ENCODE measurements around the gene E2F1. TPM values are rescaled to one million over a fixed set of nuclear protein-coding genes. Genes with fewer than 3 reads are reported as not detected.
A peak's percentile ranks its signal among the peaks of the same experiment; 100 is the strongest.

E2F1 gene
- total RNA-seq, 1 experiment from 2014 or later = 44.1 TPM

DNA sequence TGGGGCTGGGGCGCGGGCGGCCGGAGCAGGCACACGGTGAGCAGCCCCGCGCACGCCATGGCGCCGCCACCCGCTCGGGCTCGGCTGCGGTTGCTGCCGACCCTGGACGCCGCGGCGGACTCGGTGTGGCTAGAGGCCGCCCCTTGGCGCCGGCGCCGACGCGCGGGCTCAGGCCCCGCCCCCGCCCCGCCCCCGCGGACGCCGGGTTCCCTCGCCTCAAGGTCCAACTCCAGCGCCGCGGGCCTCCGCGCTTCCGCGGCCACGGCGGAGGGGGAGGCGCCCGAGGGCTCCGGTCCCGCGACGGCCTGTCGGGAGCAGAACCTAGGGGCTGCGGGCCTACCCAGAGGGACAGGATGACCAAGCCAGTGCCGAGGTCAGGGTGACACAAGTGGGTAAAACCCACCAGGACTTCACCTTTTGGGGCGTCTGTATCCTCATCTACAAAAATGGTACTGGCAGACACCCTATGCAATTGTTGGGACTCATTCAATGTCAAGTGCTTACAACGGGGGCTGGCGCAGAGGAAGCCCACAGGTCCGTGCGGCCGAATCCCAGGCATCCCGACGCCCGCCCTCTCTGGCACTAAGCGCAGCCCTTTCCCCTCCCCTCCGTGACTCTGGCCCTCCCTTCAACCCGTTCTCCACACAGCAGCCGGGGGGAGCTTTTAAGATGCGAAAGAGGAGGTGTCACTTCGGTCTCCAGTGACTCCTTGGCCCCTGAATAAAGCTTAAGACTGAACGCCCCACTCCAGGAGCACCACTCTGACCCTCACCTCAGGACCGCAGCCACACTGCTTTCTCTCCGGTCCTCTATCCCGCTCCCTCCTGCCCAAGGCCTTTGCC lies 11.7 kb downstream of the E2F1 start, which contains the start of gene NECAB3:
NECAB3 (minus strand) TSS at position 135 of the 842 bp plus-strand sequence; CDS start at position 59, 76 bp downstream.
- in situ Hi-C loops (cut with HindIII; ENCODE audit: low sequenced_read_pairs) = no loop called here

DNA sequence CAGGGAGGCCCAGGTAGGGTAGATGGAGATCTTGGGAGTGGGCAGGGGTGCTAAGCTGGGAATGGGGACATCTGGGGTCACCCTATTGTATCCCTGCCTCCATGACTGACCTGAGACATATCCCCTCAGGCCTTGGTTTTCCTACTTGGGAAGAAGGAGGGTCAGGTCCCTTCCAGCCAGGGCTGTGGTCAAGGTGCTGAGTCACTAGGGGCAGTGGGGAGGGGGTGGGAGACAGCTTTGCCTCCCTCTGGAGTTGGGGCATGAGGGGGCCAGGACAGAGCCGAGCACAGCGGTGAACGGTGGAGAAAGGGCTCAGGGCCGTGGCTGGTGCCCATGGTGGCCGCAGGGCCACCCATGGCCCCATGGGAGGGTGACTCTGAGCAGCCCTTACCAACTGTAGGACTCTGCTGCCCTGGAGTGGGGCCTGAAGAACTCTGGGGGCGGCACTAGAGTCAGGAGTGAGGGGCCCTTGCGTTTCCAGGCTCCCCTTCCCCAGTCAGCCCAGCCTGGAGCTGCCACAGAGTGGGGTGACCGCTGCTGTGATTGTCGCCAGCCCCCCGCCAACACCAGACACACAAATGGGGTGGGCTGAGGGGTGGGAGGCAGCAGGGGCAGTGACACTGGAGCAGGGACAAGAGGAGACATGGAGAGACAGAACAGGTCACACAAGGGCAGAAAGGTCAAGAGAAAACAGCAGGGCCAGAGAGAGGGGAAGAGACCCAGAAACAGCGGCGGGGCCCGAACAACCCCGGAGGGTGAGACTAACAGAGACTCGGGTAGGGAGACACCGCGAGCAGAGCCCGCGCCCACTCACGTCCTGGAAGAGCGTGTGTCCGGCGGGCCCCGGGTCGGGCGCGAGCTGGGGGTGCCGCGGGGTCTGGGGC lies 12.5 kb downstream of the E2F1 start:
- in situ Hi-C loops (cut with HindIII; ENCODE audit: low sequenced_read_pairs) = no loop called here
- DNase-seq (ENCODE audit: low spot score) = no peak

More for the DNA sequence above, 11.7 kb downstream of the E2F1 start, which contains the start of gene NECAB3:
- DNase-seq (ENCODE audit: low spot score) = peak; percentile 57

DNA sequence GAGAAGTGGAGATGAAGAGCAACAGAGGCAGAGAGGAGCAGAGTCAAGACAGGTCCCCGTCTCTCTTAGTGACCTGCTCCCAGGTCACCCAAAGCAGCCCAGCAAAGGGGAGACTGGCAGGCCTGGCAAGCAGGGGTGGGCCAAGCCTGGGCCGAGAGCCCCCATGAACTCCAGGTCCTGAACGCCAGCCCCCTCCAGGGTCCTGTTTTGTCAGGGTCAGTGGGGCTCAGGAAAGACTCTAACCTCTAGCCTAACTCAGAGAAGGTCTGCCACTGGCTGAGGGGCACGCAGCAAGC lies 13.1 kb downstream of the E2F1 start:
- DNase-seq (ENCODE audit: low spot score) = no peak
- in situ Hi-C loops (cut with HindIII; ENCODE audit: low sequenced_read_pairs) = no loop called here

DNA sequence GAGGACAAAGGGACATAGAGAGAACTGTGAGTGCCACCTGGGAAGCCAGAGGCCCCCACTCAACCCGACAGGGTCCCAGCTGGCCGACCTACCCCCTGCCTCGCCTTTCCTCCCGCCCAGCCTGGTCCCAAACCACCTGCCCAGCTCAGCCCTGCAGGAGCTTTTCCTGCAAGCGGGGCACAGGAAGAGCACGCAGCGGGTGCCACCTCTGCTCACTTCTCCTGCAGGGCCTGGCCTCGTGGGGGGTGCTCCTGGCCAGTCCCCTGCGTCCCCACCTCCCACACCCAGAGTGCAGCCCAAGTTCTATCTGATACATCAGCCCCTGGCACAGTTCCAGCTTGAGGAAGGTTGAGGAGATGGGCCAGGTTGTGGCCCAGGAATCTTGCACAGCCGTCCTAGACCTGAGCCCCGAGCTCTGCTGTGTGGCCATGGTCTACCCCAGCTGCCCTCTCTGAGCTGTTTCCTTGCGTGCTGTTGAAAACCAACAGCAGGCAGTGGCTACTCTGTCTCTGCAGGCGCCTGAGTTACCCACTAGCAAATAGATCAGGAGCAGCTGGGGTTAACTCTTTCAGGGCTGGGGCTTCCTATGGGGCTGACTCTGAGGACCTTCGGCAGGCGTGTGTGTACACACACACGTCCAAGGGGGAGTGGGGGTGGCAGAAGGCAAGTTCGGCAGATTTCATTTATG lies 13.6 kb downstream of the E2F1 start:
- in situ Hi-C loops (cut with HindIII; ENCODE audit: low sequenced_read_pairs) = no loop called here
- DNase-seq (ENCODE audit: low spot score) = no peak

DNA sequence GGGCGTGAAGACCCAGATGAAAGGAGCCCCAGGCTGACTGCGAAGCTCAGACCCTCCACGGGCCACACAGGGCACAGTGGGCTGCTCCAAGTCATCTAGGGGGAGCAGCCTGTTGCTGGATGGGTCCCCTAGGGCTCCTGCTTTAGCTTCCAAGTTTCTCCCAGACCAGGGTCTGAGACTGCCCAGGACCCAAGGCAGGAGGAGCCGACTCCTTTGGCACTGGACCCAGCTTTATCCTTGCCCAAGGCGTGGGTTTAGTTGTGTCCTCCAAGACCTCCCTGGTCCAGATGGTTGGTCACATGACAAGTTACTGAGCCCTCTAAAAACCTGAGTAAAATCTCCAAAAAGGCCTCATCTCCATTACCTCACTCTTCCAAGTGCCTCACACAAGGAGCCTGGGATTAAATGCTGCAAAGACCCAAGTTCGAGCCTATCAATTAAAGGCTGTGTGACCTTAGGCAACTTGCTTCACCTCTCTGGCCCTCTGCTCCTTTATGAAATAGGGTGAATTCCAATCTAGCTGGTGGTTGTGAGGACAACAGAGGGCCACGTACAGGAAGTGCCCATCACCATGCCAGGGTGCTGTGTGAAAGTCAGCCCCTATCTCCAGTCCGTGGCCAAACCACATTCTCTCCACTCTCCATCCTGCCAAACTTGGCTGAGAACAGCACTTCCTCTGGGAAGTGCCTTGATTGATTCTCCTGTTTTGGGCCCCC lies 14.5 kb downstream of the E2F1 start:
- no peak for DNase-seq (ENCODE audit: low spot score)
- in situ Hi-C loops (cut with HindIII; ENCODE audit: low sequenced_read_pairs) = no loop called here

DNA sequence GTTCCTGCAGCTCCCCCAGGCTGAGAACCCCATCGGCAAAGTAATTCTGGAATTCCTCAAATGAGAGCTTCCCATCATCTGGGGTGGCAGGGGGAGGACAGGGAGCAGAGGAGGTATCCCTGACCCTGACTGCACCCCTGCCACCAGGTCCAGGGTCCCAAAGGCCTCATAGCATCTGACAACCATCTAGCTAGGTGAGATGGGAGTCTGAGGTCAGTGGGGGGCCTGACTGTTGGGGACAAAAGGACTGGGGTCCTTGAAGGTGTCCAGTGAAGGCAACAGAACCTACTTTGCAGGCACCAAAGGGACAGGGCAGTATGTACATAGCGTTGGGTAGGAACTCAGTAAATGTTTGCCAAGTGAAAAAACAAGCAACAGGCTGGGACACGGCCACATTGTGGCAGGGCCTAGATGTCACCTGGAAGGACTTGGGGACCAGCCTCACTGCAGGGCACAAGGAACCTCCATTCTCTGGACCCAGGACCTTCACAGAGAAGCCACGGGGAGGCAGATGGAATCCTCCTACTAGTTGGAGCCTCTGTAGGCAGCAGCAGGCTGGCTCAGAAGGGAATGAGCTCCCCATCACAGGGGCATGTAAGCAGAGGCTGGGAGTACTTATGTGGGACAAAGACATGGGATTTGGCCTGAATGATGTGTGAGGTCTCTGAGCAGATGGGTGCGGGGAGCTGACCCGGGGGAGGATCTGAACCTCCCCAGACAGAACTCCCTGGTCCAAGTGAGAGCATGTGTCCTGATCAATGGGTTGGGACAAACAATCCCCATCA lies 15.3 kb downstream of the E2F1 start:
- DNase-seq (ENCODE audit: low spot score) = no peak
- in situ Hi-C loops (cut with HindIII; ENCODE audit: low sequenced_read_pairs) = no loop called here

DNA sequence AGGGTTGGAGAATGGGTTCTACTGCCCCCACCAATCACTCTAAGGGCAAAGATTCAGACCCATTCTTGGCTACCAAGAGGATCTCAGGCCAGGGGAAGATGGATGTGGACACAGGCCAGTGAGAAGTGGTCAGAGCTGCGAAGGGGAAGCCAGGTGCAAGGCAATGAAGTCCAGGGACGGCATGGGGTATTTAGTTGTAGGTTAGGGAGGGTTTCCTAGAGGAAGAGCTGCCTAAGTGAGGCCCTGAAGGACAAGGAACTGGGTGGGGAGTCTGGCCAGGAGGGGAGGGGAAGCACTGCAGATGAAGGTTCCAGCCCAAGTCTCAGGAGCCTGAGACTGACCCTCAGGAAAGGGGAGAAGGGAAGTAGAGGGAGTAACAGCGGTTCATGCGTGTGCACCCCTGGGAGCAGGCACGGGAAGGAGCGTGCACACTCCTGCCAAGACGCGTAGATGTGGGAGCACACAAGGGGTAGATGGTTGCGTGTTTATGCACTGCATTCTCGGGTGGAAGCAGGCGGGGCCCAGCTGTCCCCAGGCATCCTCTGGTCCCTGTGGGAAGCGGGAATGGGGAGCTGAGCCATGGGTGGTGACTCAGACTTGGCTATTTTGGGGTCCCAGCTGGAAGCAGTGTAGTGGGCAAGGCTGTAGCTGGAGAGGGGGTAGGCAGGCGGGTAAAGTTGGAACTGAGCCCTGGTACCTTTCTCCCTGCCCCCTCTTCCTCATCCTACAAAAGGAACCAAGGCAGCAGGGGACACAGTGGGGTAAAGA lies 16.1 kb downstream of the E2F1 start:
- no peak for DNase-seq (ENCODE audit: low spot score)
- in situ Hi-C loops (cut with HindIII; ENCODE audit: low sequenced_read_pairs) = no loop called here

DNA sequence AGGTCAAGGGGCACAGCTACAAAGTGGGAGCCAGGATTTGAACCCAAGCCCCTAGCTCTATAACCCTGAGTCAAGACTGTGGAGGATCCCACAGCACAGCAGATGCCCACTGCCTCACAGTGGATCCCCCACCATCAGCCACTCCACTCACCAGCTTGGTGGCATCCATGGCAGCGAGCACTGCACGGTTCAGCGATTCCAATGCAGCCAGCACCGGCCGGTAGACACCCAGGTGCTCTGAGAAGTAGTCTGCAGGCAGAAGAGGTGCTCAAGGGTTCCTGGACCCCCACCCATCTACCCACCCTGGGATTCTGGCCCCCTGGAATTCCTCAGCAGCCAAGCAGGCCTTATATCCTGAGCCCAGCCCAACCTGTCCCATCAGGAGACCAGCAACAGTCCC lies 17.0 kb downstream of the E2F1 start:
- DNase-seq (ENCODE audit: low spot score) = no peak
- in situ Hi-C loops (cut with HindIII; ENCODE audit: low sequenced_read_pairs) = no loop called here

DNA sequence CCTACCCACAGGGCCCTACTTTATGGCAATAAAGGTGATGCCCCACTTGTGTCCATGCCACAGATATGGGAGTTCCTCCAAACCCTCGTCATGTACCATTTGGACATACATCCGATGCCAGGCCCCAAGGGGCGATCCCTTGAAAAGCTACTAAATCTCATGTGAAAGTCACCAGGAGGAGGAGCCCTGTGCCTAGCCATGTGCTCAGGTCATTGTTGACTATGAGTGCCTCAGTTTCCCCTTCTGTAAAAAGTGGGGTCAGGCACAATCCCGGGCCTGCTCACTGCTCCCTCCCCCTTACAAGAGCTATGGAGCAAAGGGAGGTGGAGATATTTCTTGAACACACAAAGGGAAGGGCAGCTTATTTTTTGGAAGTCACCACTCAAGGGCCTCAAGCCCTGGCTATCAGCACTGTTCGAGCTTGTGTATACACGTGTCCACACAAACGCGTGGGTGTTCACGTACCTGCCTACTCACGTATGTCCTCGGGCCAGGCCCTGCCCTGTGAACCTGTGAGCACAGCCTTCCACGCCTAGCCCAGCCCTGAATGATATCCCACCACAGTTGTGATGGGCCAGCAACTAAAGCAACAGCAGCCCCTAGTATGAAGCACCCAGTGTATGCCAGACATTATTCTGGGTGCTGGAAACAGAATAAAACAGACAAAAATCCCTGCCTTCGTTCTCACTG lies 17.6 kb downstream of the E2F1 start:
- in situ Hi-C loops (cut with HindIII; ENCODE audit: low sequenced_read_pairs) = no loop called here
- DNase-seq (ENCODE audit: low spot score) = no peak

DNA sequence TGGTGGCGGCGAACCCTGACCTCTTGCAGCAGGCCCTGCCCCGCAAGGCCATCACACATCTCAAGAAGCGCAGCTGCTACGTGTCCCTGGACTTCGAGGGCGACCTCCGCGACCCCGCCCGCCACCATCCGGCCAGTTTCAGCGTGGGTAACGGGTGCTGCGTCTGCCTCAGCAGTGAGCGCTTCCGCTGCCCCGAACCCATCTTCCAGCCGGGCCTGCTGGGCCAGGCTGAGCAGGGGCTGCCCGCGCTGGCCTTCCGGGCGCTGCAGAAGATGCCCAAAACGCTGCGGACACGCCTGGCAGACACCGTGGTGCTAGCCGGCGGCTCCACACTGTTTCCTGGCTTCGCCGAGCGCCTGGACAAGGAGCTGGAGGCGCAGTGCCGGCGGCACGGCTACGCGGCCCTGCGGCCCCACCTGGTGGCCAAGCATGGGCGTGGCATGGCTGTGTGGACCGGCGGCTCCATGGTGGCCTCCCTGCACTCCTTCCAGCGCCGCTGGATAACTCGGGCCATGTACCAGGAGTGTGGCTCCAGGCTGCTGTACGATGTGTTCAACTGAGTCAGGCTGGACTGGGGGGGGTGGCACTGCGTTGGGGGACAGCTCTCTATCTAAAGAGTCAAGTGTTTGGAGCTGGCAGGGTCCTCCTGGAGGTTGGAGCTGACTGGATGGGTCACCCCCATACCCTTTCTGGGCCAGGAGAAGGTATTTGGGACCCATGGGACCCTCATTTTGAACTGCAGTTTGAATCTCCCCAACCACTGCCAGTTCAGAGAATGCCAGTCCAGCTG lies 18.3 kb downstream of the E2F1 start:
- DNase-seq (ENCODE audit: low spot score) = peak; percentile 71
- in situ Hi-C loops (cut with HindIII; ENCODE audit: low sequenced_read_pairs) = no loop called here

DNA sequence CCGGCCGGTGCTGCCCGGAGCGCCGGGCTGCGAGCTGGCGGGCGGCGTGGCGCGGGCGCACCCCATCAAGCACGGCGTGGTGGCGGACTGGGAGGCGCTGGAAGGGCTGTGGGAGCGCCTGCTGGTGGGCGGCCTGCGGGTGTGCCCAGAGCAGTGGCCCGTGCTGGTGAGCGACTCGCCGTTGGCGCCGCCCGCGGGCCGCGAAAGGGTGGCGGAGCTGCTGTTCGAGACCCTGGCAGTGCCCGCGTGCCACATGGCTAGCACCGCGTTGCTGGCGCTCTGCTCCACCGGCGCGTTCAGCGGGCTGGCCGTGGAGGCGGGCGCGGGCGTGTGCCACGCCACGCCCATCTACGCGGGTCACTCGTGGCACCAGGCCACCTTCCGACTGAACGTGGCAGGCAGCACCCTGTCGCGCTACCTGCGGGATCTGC lies 18.9 kb downstream of the E2F1 start:
- in situ Hi-C loops (cut with HindIII; ENCODE audit: low sequenced_read_pairs) = no loop called here
- no peak for DNase-seq (ENCODE audit: low spot score)

DNA sequence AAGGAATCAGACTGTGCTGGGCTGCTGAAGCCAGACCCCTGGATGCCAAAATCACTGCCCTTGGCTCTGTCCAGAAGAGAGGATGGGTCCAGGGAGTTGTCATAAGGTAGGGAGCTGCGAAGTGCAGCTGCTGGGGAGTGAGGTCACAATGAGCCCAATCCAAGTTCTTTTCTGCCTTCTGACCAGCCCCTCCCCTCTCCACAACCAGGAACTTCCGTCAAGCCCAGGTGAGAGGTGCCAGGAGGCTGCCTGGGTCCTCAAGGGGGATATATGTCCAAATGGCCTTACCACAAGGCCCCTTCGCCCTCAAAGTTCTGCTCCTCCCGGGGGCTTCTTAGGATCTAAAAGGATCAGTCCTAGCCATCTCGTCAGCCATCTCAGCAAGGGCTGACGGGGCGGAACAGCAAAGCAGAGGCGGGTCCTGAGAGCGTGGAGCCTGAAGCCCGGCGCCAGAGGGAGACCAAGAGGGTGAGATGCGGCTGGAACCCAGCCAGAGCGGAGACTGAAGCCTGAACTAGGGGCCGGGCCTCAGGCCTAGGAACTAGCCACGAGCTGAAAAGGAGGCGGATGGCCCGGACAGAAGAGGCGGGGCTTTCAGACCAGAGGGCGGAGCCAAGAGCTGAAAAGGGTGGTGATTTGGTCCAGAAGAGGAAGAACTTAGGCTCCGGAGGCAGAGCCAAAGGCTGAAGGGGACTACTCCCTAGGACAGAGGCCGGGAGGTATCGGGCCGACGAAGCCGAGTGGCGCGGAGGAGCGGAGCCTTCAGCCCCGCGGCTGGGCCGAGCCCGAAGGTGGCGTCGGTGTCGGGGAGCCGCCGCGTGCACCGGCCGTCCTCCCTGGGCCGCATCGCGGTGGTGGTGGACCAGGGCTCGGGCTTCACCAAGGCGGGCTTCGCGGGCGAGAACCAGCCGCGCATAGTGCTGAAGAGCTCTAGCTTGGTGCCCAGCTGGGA lies 19.6 kb downstream of the E2F1 start, which contains the start of gene ACTL10:
ACTL10 (plus strand) TSS at position 651 of the 952 bp plus-strand sequence. CDS start 555 bp downstream, outside the sequence.
- in situ Hi-C loops (cut with HindIII; ENCODE audit: low sequenced_read_pairs) = no loop called here
- DNase-seq (ENCODE audit: low spot score) = peak; percentile 77

DNA sequence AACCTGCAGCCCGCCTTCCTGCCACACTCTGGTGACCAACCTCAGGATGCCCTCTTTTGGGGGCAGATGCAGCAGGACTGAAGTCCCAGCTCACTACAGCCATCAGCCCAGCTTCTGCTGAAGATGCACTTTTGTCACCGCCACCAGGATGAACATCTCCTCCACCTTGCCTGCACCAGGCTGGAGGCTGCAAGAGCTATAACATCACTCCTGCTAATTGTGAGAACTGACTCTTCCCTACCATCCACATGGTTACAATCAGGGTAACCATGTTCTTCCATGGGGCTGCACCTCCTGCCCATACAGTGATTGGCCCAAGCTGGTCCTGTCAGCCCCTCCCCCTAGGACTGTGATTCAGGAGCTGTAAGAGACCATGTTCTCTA lies 21.4 kb downstream of the E2F1 start:
- in situ Hi-C loops (cut with HindIII; ENCODE audit: low sequenced_read_pairs) = no loop called here
- DNase-seq (ENCODE audit: low spot score) = no peak

DNA sequence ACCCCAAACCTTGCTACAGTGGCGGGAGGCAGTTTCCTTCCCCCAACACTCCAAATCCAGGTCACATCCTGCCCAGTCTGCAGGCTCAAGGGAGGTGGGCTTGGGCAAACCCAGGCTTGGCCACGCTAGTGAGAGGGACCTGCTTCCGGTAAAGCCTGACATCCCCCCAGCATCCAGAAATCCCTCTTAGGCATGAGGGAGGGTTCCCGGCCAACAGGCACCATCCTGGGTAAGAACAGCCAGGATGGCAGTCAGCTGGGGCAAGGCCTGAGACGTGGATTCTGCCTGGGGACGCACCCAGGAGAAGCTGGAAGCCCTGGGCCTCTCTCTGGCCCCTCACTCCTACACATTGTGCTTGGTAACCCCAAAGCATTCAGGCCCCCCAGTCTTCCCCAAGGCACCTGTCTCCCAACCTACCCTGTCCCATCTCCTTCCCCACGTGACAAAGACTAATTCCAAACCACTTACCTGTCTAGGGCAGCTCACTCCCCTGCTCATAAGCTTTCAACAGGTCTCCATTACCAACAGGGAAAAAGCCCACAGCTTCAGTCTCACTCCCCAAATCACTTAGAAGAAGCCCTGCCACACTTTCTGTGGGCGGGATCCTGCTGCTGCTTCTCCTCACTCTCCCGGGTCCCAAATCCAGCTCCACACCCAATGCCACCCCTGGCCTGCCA lies 22.0 kb downstream of the E2F1 start:
- in situ Hi-C loops (cut with HindIII; ENCODE audit: low sequenced_read_pairs) = no loop called here
- DNase-seq (ENCODE audit: low spot score) = no peak
